HEK293 (cell line): Measurements from ENCODE around the gene PIF1.

Source experiments
- CTCF ChIA-PET: fragments of 350-600 bp; formaldehyde crosslinking; extraction: SDS; loops from one replicate; lab custom pipeline; 2021; ENCODE audit warnings: antibody characterized with exemption; lab: Yijun Ruan, JAX
- POLR2A ChIA-PET: fragments of 300-600 bp; formaldehyde crosslinking; extraction: SDS; loops from one replicate; lab custom pipeline; 2020; ENCODE audit warnings: antibody characterized with exemption, inconsistent platforms; lab: Yijun Ruan, JAX
- H3K27ac ChIP-seq: fragments of 200-500 bp; sonication (Bioruptor generic); 2 replicates; pipeline ENCODE4 v1.5.1; 2014; ENCODE audit warnings: low read depth, low read length, control low read depth, inconsistent platforms; ENCODE audit errors: extremely low read depth
- H3K36me3 ChIP-seq, 2 experiments: fragments of 200-500 bp in 1 of 2; sonication (Bioruptor generic) in 1 of 2; 1 replicate in 1 of 2; 2 replicates in 1 of 2; pipeline ENCODE4 v1.5.1; 2014 to 2017; ENCODE audit warnings: inconsistent platforms in 2 of 2, low read length in 2 of 2; ENCODE audit not compliant: control insufficient read depth in 2 of 2, insufficient read depth in 1 of 2
- H3K4me1 ChIP-seq: fragments of 200-500 bp; sonication (Bioruptor generic); 2 replicates; pipeline ENCODE4 v1.5.1; 2014; ENCODE audit warnings: mild to moderate bottlenecking, low read length, inconsistent platforms; ENCODE audit not compliant: control insufficient read depth, insufficient read depth
- H3K4me3 ChIP-seq: 2 replicates; pipeline ENCODE4 v1.5.1; 2011; ENCODE audit warnings: low read depth, mild to moderate bottlenecking, control low read depth, low read length, moderate library complexity
- H3K9me3 ChIP-seq: fragments of 200-500 bp; sonication (Bioruptor generic); 2 replicates; pipeline ENCODE4 v1.5.1; 2014; ENCODE audit warnings: low read depth, low read length, inconsistent platforms; ENCODE audit not compliant: control insufficient read depth, insufficient read depth
- EGR2 ChIP-seq: fragments of 450-650 bp; formaldehyde crosslinking; IDR thresholded peaks from 2 replicates; pipeline ENCODE4 v1.5.1; 2016; ENCODE audit warnings: low read depth, missing biosample characterization, missing genetic modification characterization
- GLIS1 ChIP-seq: fragments of 450-650 bp; formaldehyde crosslinking; IDR thresholded peaks from 2 replicates; pipeline ENCODE4 v1.5.1; 2016; ENCODE audit warnings: missing biosample characterization, missing genetic modification characterization
- ZFHX2 ChIP-seq: fragments of 450-650 bp; formaldehyde crosslinking; conservative IDR thresholded peaks from 2 replicates; pipeline ENCODE4 v1.5.1; 2016; ENCODE audit warnings: missing biosample characterization, missing genetic modification characterization
- ZIC2 ChIP-seq: fragments of 450-650 bp; formaldehyde crosslinking; IDR thresholded peaks from 2 replicates; pipeline ENCODE4 v1.5.1; 2016; ENCODE audit warnings: missing biosample characterization, missing genetic modification characterization
- ZNF138 ChIP-seq: fragments of 450-650 bp; formaldehyde crosslinking; IDR thresholded peaks from 2 replicates; pipeline ENCODE4 v1.5.1; 2016; ENCODE audit warnings: missing biosample characterization, missing genetic modification characterization, borderline replicate concordance
- ZNF2 ChIP-seq: fragments of 450-650 bp; formaldehyde crosslinking; IDR thresholded peaks from 2 replicates; pipeline ENCODE4 v1.5.1; 2016; ENCODE audit warnings: missing biosample characterization, missing genetic modification characterization
- ZNF433 ChIP-seq: fragments of 450-650 bp; formaldehyde crosslinking; IDR thresholded peaks from 2 replicates; pipeline ENCODE4 v1.5.1; 2016; ENCODE audit warnings: missing biosample characterization, missing genetic modification characterization, low read depth
- ZNF449 ChIP-seq: fragments of 450-650 bp; formaldehyde crosslinking; IDR thresholded peaks from 2 replicates; pipeline ENCODE4 v1.5.1; 2017; ENCODE audit warnings: missing biosample characterization, mild to moderate bottlenecking, missing genetic modification characterization, moderate library complexity
- ZNF510 ChIP-seq: fragments of 450-650 bp; formaldehyde crosslinking; IDR thresholded peaks from 2 replicates; pipeline ENCODE4 v1.5.1; 2018; ENCODE audit warnings: mild to moderate bottlenecking, missing genetic modification characterization, missing biosample characterization; ENCODE audit not compliant: insufficient replicate concordance
- ZNF530 ChIP-seq: fragments of 450-650 bp; formaldehyde crosslinking; IDR thresholded peaks from 2 replicates; pipeline ENCODE4 v1.5.1; 2016; ENCODE audit warnings: low read depth, missing biosample characterization, missing genetic modification characterization
- ZNF561 ChIP-seq: fragments of 450-650 bp; IDR thresholded peaks from 2 replicates; pipeline ENCODE4 v1.5.1; 2018; ENCODE audit warnings: missing biosample characterization, missing genetic modification characterization, borderline replicate concordance
- ZNF600 ChIP-seq: fragments of 450-650 bp; formaldehyde crosslinking; IDR thresholded peaks from 2 replicates; pipeline ENCODE4 v1.5.1; 2016; ENCODE audit warnings: missing biosample characterization, missing genetic modification characterization
- ZNF623 ChIP-seq: fragments of 450-650 bp; formaldehyde crosslinking; IDR thresholded peaks from 2 replicates; pipeline ENCODE4 v1.5.1; 2016; ENCODE audit warnings: missing biosample characterization, missing genetic modification characterization
- ZNF654 ChIP-seq: fragments of 450-650 bp; formaldehyde crosslinking; IDR thresholded peaks from 2 replicates; pipeline ENCODE4 v1.5.1; 2016; ENCODE audit warnings: low read depth, missing biosample characterization, missing genetic modification characterization
- ZNF792 ChIP-seq: fragments of 450-650 bp; formaldehyde crosslinking; IDR thresholded peaks from 2 replicates; pipeline ENCODE4 v1.5.1; 2016; ENCODE audit warnings: missing biosample characterization, missing genetic modification characterization
- ZNF830 ChIP-seq: fragments of 450-650 bp; IDR thresholded peaks from 2 replicates; pipeline ENCODE4 v1.5.0; 2018; ENCODE audit warnings: missing biosample characterization, missing genetic modification characterization, low read depth, mild to moderate bottlenecking, moderate library complexity
- TF ChIP-seq, protein P1 (sequence below): fragments of 450-650 bp; formaldehyde crosslinking; optimal IDR thresholded peaks from 2 replicates; pipeline ENCODE3; 2016; ENCODE audit warnings: missing biosample characterization, mild to moderate bottlenecking, missing genetic modification characterization
- TF ChIP-seq, protein P2 (sequence below): fragments of 450-650 bp; formaldehyde crosslinking; IDR thresholded peaks from 2 replicates; pipeline ENCODE4 v1.5.1; 2016; ENCODE audit warnings: missing biosample characterization, missing genetic modification characterization
- TF ChIP-seq, protein P3 (sequence below): fragments of 450-650 bp; formaldehyde crosslinking; IDR thresholded peaks from 2 replicates; pipeline ENCODE4 v1.5.1; 2016; ENCODE audit warnings: missing biosample characterization, missing genetic modification characterization
- TF ChIP-seq, protein P4 (sequence below): fragments of 450-650 bp; formaldehyde crosslinking; IDR thresholded peaks from 2 replicates; pipeline ENCODE4 v1.5.1; 2016; ENCODE audit warnings: missing biosample characterization, missing genetic modification characterization

Gene PIF1

GRCh38 chr15:64772488-64772887 lies 53.0 kb downstream of the PIF1 start (continued):
- TF ChIP-seq, protein P1, sequence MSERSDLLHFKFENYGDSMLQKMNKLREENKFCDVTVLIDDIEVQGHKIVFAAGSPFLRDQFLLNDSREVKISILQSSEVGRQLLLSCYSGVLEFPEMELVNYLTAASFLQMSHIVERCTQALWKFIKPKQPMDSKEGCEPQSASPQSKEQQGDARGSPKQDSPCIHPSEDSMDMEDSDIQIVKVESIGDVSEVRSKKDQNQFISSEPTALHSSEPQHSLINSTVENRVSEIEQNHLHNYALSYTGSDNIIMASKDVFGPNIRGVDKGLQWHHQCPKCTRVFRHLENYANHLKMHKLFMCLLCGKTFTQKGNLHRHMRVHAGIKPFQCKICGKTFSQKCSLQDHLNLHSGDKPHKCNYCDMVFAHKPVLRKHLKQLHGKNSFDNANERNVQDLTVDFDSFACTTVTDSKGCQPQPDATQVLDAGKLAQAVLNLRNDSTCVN = no peak
- TF ChIP-seq ZNF2 (tag by site-specific recombination) (no peak), ZNF792 (no peak), ZNF623 (no peak), GLIS1 (peak; percentile 76), ZFHX2 (peak; percentile 71), EGR2 (tag by site-specific recombination) (peak; percentile 74; the same call in 1 of the 2 replicates), ZNF530 (no peak), ZNF654 (tag by site-specific recombination) (no peak), ZNF138 (tag by site-specific recombination) (no peak)
- TF ChIP-seq, protein P2, sequence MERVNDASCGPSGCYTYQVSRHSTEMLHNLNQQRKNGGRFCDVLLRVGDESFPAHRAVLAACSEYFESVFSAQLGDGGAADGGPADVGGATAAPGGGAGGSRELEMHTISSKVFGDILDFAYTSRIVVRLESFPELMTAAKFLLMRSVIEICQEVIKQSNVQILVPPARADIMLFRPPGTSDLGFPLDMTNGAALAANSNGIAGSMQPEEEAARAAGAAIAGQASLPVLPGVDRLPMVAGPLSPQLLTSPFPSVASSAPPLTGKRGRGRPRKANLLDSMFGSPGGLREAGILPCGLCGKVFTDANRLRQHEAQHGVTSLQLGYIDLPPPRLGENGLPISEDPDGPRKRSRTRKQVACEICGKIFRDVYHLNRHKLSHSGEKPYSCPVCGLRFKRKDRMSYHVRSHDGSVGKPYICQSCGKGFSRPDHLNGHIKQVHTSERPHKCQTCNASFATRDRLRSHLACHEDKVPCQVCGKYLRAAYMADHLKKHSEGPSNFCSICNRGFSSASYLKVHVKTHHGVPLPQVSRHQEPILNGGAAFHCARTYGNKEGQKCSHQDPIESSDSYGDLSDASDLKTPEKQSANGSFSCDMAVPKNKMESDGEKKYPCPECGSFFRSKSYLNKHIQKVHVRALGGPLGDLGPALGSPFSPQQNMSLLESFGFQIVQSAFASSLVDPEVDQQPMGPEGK = no peak
- TF ChIP-seq, protein P3, sequence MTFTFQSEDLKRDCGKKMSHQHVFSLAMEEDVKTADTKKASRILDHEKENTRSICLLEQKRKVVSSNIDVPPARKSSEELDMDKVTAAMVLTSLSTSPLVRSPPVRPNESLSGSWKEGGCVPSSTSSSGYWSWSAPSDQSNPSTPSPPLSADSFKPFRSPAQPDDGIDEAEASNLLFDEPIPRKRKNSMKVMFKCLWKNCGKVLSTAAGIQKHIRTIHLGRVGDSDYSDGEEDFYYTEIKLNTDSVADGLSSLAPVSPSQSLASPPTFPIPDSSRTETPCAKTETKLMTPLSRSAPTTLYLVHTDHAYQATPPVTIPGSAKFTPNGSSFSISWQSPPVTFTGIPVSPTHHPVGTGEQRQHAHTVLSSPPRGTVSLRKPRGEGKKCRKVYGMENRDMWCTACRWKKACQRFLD (tag by site-specific recombination) = no peak
- TF ChIP-seq, protein P4, sequence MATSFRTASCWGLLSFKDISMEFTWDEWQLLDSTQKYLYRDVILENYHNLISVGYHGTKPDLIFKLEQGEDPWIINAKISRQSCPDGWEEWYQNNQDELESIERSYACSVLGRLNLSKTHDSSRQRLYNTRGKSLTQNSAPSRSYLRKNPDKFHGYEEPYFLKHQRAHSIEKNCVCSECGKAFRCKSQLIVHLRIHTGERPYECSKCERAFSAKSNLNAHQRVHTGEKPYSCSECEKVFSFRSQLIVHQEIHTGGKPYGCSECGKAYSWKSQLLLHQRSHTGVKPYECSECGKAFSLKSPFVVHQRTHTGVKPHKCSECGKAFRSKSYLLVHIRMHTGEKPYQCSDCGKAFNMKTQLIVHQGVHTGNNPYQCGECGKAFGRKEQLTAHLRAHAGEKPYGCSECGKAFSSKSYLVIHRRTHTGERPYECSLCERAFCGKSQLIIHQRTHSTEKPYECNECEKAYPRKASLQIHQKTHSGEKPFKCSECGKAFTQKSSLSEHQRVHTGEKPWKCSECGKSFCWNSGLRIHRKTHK (tag by site-specific recombination) = no peak

GRCh38 chr15:64770626-64771025 lies 54.8 kb downstream of the PIF1 start:
- CTCF ChIA-PET = no interaction called here

GRCh38 chr15:64767203-64767602 lies 58.2 kb downstream of the PIF1 start:
- POLR2A ChIA-PET = no interaction called here
- CTCF ChIA-PET = no interaction called here
- TF ChIP-seq, protein P2 = no peak
- TF ChIP-seq ZNF433 (tag by site-specific recombination) (no peak), ZNF830 (tag by site-specific recombination) (no peak), ZNF600 (tag by site-specific recombination) (0 out of 2 replicates have a peak, but pooled peaks have one; percentile 14), ZNF2 (tag by site-specific recombination) (no peak), ZNF449 (tag by site-specific recombination) (no peak)
- TF ChIP-seq, protein P1 = no peak

More at GRCh38 chr15:64770626-64771025, 54.8 kb downstream of the PIF1 start:
- TF ChIP-seq ZNF510 (tag by site-specific recombination) (no peak), ZNF561 (tag by site-specific recombination) (no peak), ZIC2 (tag by site-specific recombination) (0 out of 2 replicates have a peak, but pooled peaks have one; percentile 12)
- no peaks in the 10 kb centered on the region for H3K9me3 ChIP-seq
- no peaks in the 10 kb centered on the region for H3K4me1 ChIP-seq
- no peaks in the 10 kb centered on the region for H3K36me3 ChIP-seq
- POLR2A ChIA-PET = no interaction called here
- no peak overlapping the region for H3K4me3 ChIP-seq
- H3K27ac ChIP-seq = no peak overlapping the region

More at GRCh38 chr15:64767203-64767602, 58.2 kb downstream of the PIF1 start:
- Histone ChIP-seq H3K4me1 (no peaks in the 10 kb centered on the region), H3K4me3 (no peak overlapping the region), H3K36me3 (no peaks in the 10 kb centered on the region), H3K27ac (no peak overlapping the region), H3K9me3 (no peaks in the 10 kb centered on the region)
